DND-41 (cell line): Measurements from ENCODE around the gene RFNG.

ENCODE experiments used
- EZH2 ChIP-seq: IDR thresholded peaks from 3 replicates; pipeline ENCODE4 v1.6.1; 2012; ENCODE audit warnings: borderline replicate concordance, low read depth, mild to moderate bottlenecking, moderate library complexity, low read length, inconsistent platforms; ENCODE audit not compliant: severe bottlenecking
- TF ChIP-seq, protein P1 (sequence below): IDR thresholded peaks from 2 replicates; pipeline ENCODE4 v1.5.1; 2012; ENCODE audit warnings: borderline replicate concordance, low read length, moderate library complexity, mild to moderate bottlenecking; ENCODE audit not compliant: poor library complexity, severe bottlenecking; ENCODE audit errors: extremely low read depth

DNA sequence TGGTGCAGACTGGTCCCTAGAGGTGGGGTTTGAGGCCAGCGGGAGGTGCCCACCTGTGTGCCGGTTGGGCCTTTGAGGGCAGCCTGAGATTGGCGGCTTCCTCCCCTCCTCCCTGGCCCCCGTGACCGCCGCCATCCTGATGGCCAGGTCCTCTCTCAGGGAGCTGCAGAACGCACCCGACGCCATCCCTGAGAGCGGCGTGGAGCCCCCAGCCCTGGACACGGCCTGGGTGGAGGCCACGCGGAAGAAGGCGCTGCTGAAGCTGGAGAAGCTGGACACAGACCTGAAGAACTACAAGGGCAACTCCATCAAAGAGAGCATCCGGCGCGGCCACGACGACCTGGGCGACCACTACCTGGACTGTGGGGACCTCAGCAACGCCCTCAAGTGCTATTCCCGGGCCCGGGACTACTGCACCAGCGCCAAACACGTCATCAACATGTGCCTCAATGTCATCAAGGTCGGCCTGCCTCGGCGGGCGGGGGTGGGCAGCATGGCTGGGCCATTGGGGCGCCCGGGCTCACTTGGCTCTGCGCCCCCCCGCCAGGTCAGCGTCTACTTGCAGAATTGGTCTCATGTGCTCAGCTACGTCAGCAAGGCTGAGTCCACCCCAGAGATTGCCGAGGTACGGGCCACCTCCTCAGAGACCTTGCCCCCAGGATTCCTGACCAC lies 2.9 kb upstream of the RFNG start:
- TF ChIP-seq, protein P1, sequence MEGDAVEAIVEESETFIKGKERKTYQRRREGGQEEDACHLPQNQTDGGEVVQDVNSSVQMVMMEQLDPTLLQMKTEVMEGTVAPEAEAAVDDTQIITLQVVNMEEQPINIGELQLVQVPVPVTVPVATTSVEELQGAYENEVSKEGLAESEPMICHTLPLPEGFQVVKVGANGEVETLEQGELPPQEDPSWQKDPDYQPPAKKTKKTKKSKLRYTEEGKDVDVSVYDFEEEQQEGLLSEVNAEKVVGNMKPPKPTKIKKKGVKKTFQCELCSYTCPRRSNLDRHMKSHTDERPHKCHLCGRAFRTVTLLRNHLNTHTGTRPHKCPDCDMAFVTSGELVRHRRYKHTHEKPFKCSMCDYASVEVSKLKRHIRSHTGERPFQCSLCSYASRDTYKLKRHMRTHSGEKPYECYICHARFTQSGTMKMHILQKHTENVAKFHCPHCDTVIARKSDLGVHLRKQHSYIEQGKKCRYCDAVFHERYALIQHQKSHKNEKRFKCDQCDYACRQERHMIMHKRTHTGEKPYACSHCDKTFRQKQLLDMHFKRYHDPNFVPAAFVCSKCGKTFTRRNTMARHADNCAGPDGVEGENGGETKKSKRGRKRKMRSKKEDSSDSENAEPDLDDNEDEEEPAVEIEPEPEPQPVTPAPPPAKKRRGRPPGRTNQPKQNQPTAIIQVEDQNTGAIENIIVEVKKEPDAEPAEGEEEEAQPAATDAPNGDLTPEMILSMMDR: no peak
- no peak for TF ChIP-seq EZH2
